22Rv1 (cell line): ENCODE measurements around the gene ROCK1.
A peak's percentile ranks its signal among the peaks of the same experiment; 100 is the strongest.

ENCODE experiments used
- H3K27ac ChIP-seq: fragments of 450-650 bp; 2 replicates; pipeline ENCODE4 v1.5.1; 2017
- CTCF ChIP-seq: fragments of 450-650 bp; IDR thresholded peaks from 2 replicates; pipeline ENCODE4 v1.5.1; 2017; ENCODE audit warnings: mild to moderate bottlenecking
- ZFX ChIP-seq: fragments of 450-650 bp; IDR thresholded peaks from 2 replicates; pipeline ENCODE4 v1.6.1; 2017; ENCODE audit warnings: antibody characterized with exemption, borderline replicate concordance

ROCK1 gene

GRCh38 chr18:21000667-21001066 is 110.9 kb downstream of the ROCK1 start:
- TF ChIP-seq ZFX (no peak), CTCF (no peak)
- H3K27ac ChIP-seq: no peak overlapping the region

- no peak overlapping the region for H3K27ac ChIP-seq
- TF ChIP-seq ZFX: no peak
- TF ChIP-seq CTCF: no peak
Measured at GRCh38 chr18:20997371-20997770, 114.2 kb downstream of the ROCK1 start.

- no peak overlapping the region for H3K27ac ChIP-seq
- TF ChIP-seq ZFX (no peak), CTCF (no peak)
Measured at GRCh38 chr18:20996418-20996817, 115.2 kb downstream of the ROCK1 start.

- no peak for TF ChIP-seq CTCF
- TF ChIP-seq ZFX: no peak
- H3K27ac ChIP-seq: no peak overlapping the region
Measured at GRCh38 chr18:20988726-20989125, 122.9 kb downstream of the ROCK1 start.

GRCh38 chr18:20975077-20975476 is 136.5 kb downstream of the ROCK1 start:
- TF ChIP-seq ZFX: no peak
- TF ChIP-seq CTCF: no peak
- H3K27ac ChIP-seq: no peak overlapping the region

- H3K27ac ChIP-seq: no peak overlapping the region
- TF ChIP-seq CTCF (peak; percentile 47; the same call in 1 of the 2 replicates), ZFX (no peak)
Measured at GRCh38 chr18:20971886-20972267, 139.7 kb downstream of the ROCK1 start.

GRCh38 chr18:20966795-20967194 is 144.8 kb downstream of the ROCK1 start:
- TF ChIP-seq ZFX (no peak), CTCF (no peak)
- H3K27ac ChIP-seq: no peak overlapping the region
